Fibroblast of lung (primary cell): ENCODE measurements around the gene RNF31.

ENCODE experiments used
- CTCF ChIP-seq, 2 donors: IDR thresholded peaks in 1 of 2; conservative IDR thresholded peaks in 1 of 2; 1 replicate in 1 of 2; 2 replicates in 1 of 2; pipeline ENCODE4 v1.5.1; 2011 to 2012; ENCODE audit warnings: low read length in 2 of 2, control low read depth in 1 of 2, inconsistent platforms in 1 of 2, low read depth in 1 of 2, mild to moderate bottlenecking in 1 of 2
- EZH2 ChIP-seq: IDR thresholded peaks from 2 replicates; pipeline ENCODE4 v1.5.1; 2012; ENCODE audit warnings: low read length, control low read depth, mild to moderate bottlenecking; ENCODE audit errors: missing control alignments

- TF ChIP-seq CTCF (conservative IDR thresholded peaks at IDR 0.05 in 1 of 2, IDR thresholded peaks at IDR 0.05 in 1 of 2; ENCODE audit: low read depth in 1 of 2, low read length in 2 of 2) (no peak), EZH2 (no peak)
Observed at GRCh38 chr14:24135584-24135833, 11.8 kb upstream of the RNF31 start.
